SKM-1 treated with dmso at 0.1 percent for 144 hours (cell line): ENCODE data around the gene XXYLT1.

Experiments
- DNase-seq: peaks from one replicate; lab custom pipeline; 2025; ENCODE audit not compliant: unreplicated experiment; lab: John Stamatoyannopoulos, UW

Gene XXYLT1

DNA sequence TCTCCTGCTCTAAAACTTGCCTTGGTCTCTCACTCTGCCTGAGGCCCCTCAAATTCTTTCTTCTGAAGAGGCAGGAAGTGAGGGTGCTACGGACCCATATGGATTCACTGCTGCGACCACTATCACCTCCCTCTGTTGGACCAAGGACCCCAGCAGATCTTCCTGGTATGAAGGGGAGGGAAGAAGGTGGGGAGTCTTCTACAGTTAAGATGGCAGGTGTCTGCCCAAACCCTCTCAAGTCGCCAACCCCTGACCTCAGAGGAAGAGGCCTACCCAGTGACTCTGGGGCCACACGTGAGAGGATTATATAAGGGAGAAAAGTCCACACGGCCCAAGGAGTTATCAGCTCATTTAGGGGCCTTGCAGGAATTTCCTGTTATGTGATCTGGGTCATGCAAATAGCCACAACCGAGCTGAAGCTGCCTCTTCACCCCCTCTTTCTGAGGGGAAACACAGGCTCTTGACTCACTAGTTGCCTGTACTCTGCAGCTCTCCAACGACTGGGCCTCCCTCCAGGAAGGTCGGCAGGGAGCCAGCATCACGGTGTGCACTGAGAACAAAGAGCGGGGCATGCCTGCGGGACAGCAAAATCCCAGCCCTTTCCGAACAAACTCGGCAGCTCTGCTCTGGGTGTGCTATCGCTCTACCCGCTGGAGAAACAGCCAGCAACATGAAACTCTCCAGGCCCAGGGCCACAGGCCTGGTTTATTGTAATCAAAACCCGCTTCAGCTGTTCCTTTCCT lies 116.0 kb downstream of the XXYLT1 start:
- DNase-seq: no peak

DNA sequence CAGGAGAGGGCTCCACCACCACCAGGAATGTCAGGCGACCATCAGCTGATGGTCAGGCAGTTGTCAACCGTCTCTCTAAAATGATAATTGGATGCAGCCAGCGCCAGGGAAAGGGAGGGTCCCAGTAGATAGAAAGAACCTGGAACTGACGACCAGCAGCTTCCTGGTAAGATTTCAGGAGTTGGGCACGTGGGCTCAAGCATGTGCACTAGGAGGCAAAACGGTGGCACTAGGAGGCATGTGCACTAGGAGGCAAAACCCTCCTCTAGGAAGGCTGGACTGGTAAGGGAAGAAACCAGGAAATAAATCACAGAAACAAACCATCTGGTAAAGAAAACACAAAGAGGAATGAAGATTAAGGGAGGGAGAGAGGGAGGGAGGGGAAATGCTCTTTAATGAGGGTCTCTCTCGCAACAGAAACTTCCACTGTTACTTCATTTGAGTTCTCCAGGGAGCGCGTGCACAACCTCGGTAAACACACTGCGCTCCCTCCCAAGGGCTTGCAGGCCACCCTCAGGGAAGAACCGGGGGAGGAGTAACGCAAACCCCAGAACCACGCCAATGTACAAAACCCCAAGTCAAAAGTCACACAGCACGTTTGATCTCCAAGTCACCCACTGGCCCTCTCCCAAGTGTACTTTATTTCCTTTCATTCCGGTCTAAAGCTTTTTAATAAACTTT lies 116.7 kb downstream of the XXYLT1 start:
- DNase-seq: no peak

DNA sequence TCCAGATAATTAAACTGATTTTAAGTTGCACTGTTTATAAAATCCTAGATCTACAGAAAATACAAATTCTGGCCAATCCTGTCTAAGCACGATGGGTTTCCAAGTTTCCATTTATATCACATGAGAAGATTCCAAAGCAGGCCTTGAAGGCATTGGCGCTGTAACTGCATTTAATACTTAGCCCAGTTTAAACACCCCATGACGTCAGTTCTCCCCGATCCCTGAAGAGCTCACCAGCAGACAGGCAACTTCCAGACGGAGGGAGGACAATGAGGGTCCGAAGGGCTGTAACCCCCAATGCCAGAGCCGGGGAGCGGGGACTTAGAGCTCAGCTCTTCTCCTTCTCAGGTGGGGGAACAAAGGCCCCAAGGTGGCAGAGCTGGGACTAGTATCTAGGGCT lies 117.3 kb downstream of the XXYLT1 start:
- DNase-seq: no peak

DNA sequence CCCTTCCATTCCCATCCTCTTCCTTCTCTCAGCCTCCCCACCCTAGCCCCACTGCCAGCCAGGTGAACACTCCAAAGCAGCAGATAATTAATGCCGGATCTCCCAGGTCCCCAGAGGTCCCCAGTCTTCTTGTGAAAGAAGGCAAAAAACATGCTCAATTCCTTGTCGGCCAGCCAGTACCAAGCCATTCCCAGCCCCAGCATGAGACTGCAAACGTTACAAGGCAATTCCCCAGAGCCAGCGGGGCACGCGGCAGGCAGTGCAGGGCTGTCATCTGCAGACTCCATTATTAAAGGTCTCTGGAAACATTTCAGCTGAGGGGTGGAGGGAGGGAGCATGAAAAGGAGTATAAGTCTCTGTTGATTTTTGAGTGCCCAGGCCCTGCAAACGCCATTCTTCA lies 117.8 kb downstream of the XXYLT1 start:
- DNase-seq: no peak

DNA sequence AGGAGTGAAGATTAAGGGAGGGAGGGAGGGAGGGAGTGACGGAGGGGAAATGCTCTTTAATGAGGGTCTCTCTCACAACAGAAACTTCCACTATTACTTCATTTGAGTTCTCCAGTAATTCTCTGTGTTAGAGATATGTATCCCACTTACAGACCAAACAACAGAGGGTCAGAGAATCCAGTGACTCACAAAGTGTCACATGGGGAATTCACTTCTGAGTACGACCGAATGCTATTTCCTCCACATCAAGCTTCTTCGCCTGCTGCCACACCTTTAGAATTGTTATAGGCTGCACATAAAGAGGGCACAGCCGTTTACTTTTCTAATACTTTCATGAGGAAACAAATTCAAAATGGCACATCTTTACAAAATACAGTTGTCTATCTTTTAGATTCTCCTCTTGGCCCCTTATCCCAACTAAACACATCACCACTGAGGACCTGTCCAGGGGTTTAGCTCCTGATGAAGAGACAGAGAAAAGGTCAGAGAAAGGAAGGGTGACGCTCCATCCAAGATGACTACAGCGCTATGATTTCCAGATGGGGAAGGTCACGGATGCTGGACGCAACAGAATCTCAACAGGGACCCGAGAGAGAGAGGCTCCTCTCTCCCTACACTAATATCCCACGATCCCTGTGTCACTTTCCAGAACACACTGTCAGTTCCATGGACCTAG lies 119.0 kb downstream of the XXYLT1 start:
- DNase-seq: no peak

DNA sequence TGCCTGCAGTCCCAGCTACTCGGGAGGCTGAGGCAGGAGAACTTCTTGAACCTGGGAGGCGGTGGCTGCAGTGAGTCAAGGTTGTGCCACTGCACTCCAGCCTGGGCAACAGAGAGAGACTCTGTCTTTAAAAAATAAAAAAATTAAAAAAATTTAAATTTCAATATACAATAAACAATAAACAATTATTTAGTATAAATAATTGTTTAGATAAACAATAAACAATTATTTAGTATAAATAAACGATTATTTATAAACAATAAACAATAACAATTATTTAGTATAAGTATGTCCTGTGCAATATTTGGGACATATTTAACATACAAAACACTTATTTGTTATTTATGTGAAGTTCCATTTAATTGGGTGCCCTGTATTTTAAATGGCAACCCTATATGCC lies 119.6 kb downstream of the XXYLT1 start:
- no peak for DNase-seq

DNA sequence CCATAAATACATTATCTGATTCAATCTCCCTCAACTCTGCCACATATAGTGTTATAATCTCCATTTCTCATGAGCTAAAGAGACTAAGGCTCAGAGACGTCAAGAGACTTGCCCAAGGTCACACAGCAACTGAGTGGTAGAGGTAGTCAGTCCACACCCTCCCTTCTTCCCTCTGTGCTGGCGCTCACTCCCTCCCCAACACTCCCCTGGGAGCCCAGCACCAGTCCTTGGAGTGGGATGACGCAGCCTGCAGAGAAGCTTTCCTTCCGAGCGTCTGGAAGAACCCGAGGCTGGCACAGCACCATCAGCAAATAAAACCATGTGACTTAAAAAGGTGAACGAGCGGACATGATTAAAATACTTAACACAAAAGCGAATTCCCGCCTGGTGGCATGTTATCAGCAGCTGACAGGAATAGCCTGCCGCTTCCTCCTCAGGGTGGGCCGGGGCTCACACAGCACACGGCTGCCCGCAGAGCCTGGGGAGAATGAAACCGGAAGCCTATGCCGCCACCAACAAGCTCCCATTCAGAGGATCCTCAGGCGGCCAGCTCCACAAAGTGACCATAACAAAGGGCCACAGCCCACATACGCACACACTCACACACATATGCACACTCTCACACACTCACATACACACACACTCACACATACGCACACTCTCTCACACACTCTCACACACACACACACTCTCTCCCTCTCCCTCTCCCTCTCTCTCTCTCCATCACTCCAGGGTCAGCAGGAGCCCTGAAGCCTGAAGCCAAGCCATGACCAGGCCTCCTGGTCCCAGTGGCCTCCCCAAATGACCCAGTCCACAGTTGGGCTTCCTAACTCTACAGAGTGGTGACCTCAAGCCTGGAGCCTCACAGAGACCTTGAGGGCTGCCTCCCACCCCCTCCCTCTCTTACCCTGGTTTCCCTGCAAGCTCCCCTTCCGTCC lies 120.5 kb downstream of the XXYLT1 start:
- no peak for DNase-seq

DNA sequence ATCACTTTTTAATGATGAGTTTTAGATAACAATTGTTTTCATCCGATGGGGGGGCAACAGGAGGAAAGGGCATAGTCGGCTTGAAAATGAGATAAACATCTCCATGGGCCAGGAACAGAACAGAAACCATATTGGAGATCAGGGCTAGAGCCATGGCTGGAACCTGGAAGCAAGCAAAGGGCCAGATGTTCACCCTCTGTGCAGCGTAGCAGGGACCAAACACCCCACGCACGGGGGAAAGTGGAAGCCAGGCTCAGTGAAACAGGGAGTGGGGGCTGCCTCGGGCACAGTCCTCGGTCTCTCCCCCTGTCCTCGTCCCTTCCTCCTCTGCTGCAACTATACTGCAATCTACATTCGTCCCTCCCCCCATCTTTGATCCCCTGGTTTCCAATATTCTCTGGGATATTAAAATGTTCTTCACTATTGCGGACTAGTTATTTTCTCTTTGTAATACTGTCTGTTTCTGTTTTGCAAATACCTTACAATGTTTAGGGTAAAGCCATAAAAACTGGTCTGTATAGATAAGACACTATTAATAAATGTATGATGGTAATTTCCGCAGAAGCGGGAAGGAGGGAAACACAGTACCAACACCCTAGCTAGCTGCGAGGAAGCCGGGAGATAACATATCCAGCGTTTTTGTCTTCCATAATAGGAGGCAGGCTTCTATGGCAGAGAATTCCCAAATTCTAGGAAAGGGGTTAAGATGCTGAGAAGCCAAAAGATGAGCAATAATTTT lies 121.5 kb downstream of the XXYLT1 start:
- no peak for DNase-seq

DNA sequence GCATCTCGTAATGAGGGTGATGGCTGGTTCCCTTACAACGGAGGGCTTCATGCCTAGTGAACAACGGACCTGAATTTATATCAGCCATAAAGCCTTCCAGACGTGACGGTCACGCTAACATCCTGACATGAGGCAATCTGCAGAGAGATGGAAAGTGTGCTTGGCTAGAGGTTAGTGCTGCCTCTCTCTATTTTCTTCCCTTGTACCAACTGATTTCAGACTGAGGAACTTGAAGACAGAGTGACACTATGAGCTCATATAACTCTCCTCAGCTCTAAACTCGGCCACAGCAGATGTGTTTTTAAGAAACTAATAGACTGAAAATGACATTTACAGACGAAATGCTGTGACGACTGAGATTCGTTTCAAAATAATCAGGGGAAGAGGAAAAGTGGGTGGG lies 122.4 kb downstream of the XXYLT1 start:
- DNase-seq: no peak

DNA sequence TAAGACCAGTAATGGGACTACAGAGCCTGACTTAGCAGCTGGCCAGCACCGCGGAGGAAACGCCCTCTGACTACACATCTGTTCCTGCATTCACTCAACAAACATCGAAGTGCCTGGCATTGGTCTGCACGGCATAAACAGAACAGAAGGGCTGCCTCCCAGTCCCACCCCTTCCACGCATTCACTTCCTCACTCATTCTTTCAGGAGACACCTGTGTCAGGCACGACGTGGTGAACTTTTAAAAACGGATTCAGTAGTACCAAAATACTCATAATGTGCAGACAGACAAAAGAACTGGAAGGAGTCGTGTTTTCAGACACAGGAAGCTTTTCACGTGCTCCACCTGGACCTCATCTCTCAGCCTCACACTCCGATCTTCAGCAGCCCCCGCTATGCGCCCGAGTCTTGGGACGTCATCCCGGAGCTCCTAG lies 123.3 kb downstream of the XXYLT1 start:
- no peak for DNase-seq

DNA sequence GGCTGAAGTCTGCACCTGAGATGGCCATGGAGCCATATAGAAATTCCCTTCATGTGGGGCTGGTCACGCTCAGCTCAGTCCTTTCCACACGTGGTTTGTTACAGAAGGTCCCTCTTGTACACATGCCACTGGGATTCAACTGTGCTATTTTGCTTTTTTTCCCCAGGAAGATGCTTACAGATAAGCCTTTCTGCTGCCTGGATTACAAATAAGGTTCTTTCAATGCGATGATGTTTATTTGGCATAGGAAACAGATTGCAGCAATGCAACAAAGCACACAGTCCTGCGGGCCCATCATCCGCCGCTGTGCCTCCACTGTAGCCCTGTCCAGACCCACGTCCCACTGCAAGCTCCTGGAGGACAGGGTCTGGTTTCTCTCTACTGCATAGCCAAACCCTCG lies 124.8 kb downstream of the XXYLT1 start:
- no peak for DNase-seq

DNA sequence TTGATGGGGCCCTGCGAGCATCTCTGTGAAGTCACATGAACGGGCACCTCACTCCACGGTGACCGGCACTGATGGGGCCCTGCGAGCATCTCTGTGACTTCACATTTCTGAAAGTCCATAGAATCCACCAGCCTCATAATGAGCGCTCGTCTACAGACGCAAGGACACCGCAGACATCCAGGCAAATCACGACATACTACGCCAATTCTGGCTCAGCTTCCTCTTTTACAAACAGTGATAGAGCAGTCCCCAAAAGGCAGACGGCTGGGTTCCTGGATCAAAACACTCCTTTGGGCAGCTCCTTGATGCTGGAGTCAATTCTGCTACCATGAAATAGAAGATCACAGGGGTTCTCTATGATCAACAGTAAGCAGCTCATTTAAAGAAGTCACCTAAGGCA lies 125.4 kb downstream of the XXYLT1 start:
- no peak for DNase-seq

DNA sequence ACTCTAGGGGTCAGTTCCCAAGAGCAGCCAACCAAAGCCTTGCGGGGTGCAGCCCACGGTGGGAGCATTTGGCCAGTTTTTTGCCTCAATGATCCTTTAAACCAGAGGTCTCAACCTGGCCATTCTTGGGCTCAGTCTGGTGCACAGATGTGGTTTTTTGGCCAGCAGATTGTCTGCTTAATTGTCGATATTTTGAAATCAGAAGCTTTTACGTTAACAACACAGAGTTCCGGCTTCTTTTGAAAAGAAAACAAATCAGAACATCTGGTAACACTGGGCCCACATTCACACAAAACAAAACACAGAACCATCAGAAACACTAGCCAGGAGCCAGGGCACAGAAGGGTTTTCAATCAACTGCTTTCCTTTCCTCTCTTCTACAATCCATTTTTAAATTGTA lies 127.7 kb downstream of the XXYLT1 start:
- DNase-seq: no peak

DNA sequence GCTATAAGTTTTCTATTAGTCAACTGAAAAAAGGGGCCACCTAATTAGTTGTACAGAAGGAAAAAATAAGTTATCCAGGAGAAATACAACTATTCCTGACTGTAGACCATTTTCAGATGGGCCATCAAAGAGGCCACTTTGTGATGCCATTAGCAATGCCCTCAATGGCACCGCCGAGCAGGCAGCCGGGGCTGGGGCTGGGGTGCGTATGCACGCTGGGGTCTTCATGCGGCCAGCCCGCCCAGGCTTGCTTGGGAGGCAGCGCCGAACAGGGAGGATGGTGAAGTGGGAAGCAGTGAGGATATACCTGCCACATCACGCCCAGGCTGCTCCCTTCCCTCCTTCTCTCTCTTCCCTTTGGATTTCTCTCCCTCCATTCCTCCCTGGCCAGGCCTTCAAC lies 128.4 kb downstream of the XXYLT1 start:
- no peak for DNase-seq

DNA sequence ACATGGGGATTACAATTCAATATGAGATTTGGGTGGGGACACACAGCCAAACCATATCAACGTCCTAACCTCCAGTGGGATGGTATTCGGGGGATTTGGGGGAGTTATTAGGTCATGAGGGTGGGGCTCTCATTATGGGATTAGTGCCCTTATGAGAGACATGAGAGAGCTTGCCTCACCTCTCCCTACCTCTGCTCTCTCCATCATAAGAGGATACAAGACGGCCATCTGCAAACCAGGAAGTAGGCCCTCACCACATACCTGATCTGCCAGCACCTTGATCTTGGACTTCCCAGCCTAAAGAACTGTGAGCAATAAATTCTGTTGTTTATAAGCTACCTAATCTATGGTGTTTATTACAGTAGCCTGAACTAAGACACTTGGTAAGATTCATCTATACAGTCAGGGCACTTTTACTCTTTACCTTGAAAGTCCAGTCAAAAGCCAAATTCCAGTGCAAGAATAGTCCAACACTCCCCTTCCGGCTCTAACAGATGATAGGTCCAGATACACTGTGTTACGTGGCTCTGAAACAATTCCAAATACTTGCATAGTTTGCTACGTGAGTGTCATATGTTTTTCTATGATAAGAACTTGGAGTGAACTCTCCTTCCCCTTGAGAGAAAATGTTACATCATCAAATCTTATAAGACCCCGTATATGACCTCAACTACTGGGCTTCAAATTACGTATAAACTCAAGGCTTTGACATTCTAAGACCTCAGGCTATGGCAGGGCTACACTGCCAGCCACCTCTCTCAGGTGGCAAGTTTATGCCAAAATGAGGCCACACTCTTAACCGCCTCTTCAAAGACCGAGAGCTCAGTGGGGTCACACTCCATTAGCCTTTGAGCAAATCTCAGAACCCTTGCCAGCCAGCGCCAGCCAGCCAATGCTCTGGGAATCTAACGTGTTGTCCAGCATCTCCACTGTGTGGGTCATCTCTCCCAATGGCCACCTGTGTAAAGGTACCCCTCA lies 129.9 kb downstream of the XXYLT1 start:
- no peak for DNase-seq

DNA sequence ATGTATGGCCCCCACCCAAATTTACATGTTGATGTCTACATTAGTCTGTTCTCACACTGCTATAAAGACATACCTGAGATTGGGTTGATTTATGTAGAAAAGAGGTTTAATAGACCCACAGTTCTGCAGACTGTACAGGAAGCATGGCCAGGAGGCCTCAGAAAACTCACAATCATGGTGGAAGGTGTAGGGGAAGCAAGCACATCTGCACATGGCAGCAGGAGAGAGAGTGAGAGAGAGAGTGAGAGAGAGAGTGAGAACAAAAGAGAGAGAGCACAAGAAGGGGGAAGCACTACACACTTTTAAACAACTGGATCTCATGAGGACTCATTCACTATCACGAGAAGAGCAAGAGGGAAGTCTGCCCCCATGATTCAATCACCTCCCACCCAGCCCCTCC lies 130.5 kb downstream of the XXYLT1 start:
- DNase-seq: no peak

DNA sequence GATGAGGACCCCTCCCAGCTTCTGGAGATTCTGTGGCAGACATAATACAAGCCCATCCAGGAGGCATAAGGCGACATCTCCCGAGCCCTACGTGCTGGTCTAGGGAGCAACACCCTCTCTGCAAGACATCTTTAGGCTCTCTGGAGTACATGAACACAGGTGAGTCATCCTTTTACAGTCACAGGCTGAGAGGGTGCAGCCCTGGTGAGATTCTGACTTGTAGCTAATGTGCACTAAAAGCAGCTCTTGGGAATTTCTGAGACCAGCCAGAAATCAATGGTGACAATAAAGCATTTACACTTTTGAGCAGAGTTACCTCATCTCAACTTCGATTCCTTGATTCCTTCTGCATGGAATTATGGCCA lies 131.1 kb downstream of the XXYLT1 start:
- no peak for DNase-seq

DNA sequence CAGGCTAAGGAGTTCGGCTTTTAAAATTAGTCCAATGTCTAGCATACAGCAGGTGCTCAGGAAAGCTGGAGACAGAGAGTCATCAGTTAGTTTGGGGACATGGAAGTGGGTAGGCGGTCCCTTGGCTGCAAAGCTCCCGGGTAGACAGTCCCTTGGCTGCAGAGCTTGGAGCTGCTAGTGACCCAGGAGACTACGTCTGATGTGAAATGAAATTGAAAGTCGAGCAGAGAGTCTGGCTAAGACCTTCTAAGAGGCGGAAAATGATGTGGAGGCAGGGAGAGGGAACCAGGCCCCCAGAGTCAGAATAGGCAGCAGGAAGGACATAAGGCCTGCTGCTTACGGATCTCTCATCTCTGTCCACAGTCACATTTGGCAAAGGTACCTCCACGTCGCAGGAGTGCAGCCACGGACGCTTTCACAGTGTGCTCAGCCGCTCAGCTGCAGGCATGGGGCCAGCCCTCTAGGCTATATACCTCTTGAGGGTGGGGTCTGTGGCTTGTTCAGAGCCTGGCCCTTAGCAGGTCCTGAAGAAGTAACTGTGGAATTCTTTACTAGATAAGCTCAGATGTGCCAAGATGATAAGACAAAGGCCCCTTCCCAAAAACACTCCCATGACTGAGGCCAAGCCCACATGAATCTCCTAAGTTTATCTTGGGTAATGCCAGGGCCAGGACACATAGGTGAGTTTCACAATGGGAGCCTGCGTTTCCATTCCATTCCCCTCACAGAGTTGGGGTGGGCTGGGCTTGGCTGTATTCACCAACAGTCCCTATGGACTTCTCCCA lies 131.7 kb downstream of the XXYLT1 start:
- no peak for DNase-seq
